GM12892 (cell line): ENCODE measurements around the gene FCER1G.
"Not testable (repeated sequence)": the region's sequence is repeated elsewhere in the genome, so short reads cannot be mapped to it uniquely, and the experiment has no call there.

Experiments used
- POLR2A ChIP-seq: IDR thresholded peaks from 2 replicates; pipeline ENCODE4 v1.6.1; 2011; ENCODE audit warnings: low read depth, low read length, control low read depth
- POLR2AphosphoS5 ChIP-seq: IDR thresholded peaks from 2 replicates; pipeline ENCODE4 v1.6.1; 2011; ENCODE audit warnings: low read depth, low read length, control low read depth

- TF ChIP-seq POLR2AphosphoS5, POLR2A: not testable (repeated sequence)
These were observed 9.6 kb downstream of the FCER1G start for GRCh38 chr1:161224695-161225087.
